PC-3 (cell line): ENCODE measurements around the gene C1orf198.

Source experiments
- CTCF ChIP-seq: fragments of 300-600 bp; sonication (generic); conservative IDR thresholded peaks from 2 replicates; pipeline ENCODE4 v1.5.1; 2017; ENCODE audit warnings: antibody characterized with exemption, low read depth, mild to moderate bottlenecking, low read length
- EZH2 ChIP-seq: fragments of 300-600 bp; sonication (generic); IDR thresholded peaks from one replicate; pipeline ENCODE4 v1.6.1; 2017; ENCODE audit warnings: antibody characterized with exemption, mild to moderate bottlenecking, low read length; ENCODE audit not compliant: unreplicated experiment
- EZH2phosphoT487 ChIP-seq: fragments of 300-600 bp; sonication (generic); IDR thresholded peaks from 2 replicates; pipeline ENCODE4 v1.6.1; 2018; ENCODE audit warnings: mild to moderate bottlenecking, antibody characterized with exemption, low read length, borderline replicate concordance

GRCh38 chr1:230843503-230844309, 24.6 kb downstream of the C1orf198 start:
- no peak for TF ChIP-seq CTCF
- no peak for TF ChIP-seq EZH2
- TF ChIP-seq EZH2phosphoT487: no peak
